HEK293T (cell line): ENCODE results near the gene DPRX.

Experiments
- BHLHE40 ChIP-seq: fragments of 450-650 bp; IDR thresholded peaks from 2 replicates; pipeline ENCODE4 v1.6.1; 2016; ENCODE audit warnings: mild to moderate bottlenecking, moderate library complexity, borderline replicate concordance
- FOXM1 ChIP-seq: fragments of 450-650 bp; IDR thresholded peaks from 2 replicates; pipeline ENCODE4 v1.6.1; 2017; ENCODE audit warnings: mild to moderate bottlenecking, borderline replicate concordance
- NFRKB ChIP-seq: fragments of 450-650 bp; IDR thresholded peaks from 2 replicates; pipeline ENCODE4 v1.6.1; 2016; ENCODE audit warnings: mild to moderate bottlenecking, moderate library complexity
- SP1 ChIP-seq: fragments of 450-650 bp; IDR thresholded peaks from 2 replicates; pipeline ENCODE4 v1.6.1; 2017

GRCh38 chr19:53647792-53648191 is 16.0 kb downstream of the DPRX start:
- TF ChIP-seq BHLHE40: no peak
- no peak for TF ChIP-seq NFRKB
- no peak for TF ChIP-seq FOXM1
- no peak for TF ChIP-seq SP1
